ENCODE results near the gene FEZF1. TPM values are rescaled to one million over a fixed set of nuclear protein-coding genes. Genes with fewer than 3 reads are reported as not detected.

Gene FEZF1
- total and polyA plus RNA-seq, 2 of the 4 experiments (the other 2 are of a cell fraction): not detected

DNA sequence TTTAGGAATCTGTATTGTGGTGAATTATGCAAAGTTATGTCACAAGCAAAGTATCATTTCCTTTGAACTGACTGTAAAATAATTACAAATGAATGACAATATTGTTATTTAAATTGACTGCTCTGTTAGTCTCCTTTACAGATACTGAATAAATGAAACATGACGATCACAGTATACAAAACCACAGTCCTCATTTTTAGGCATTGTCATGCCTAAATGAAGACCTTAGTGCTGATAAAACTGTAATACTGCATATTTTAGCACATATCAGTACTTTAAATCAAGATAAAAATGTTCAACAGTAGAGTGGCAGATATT is 39.7 kb upstream of the FEZF1 start:
- H2BK15ac ChIP-seq (ENCODE audit: low read depth, low read length): no peak overlapping the region
- no CpG with 5 or more reads among the region's 1 CpG for WGBS, 2 experiments (ENCODE audit: extremely low coverage in 2 of 2, insufficient read length in 1 of 2)
- CTCF ChIA-PET: no interaction called here
- no peak overlapping the region for H4K5ac ChIP-seq (ENCODE audit: low read depth, low read length)
- H3K4ac ChIP-seq (ENCODE audit: low read depth, low read length): no peak overlapping the region
- H3K9ac ChIP-seq (ENCODE audit: low read depth, low read length): no peak overlapping the region
- intact Hi-C loops (cut with micrococcal nuclease) (no loop called here), in situ Hi-C loops (cut with MboI; ENCODE audit: low sequenced_read_pairs) (no loop called here), dilution Hi-C loops (cut with HindIII; ENCODE audit: low sequenced_read_pairs, unreplicated experiment) (no loop called here)
- no peak overlapping the region for H2AK5ac ChIP-seq (ENCODE audit: low read depth, low read length)
- DNase-seq (no peak), ATAC-seq (ENCODE audit: low read depth) (no peak)
- no peaks in the 10 kb centered on the region for H3K4me1 ChIP-seq (ENCODE audit: control insufficient read depth, insufficient read depth, low read length)
- BruUV-seq (replicated peaks): no TSS peak
- H3K23ac ChIP-seq (ENCODE audit: low read depth, low read length): no peak overlapping the region
- H3K18ac ChIP-seq (ENCODE audit: low read depth, low read length): no peak overlapping the region
- no peaks in the 10 kb centered on the region for H3K9me3 ChIP-seq (ENCODE audit: control insufficient read depth, insufficient read depth, low read length)
- no peaks in the 10 kb centered on the region for H3K79me1 ChIP-seq (ENCODE audit: low read depth in 1 of 2, low read length in 2 of 2)
- POLR2A ChIA-PET (ENCODE audit: unreplicated experiment): no interaction called here
- H4K91ac ChIP-seq (ENCODE audit: insufficient read depth, low read depth, low read length): no peak overlapping the region
- H4K20me1 ChIP-seq (ENCODE audit: insufficient read depth, low read length): no peaks in the 10 kb centered on the region
- no peak overlapping the region for H3K56ac ChIP-seq (ENCODE audit: extremely low read depth, insufficient read depth, low read length)
- H4K8ac ChIP-seq (ENCODE audit: low read depth in 2 of 2, low read length in 2 of 2): no peak overlapping the region
- no peak overlapping the region for H3K4me2 ChIP-seq (ENCODE audit: low read depth, low read length)
- no peak overlapping the region for H3K4me3 ChIP-seq (ENCODE audit: insufficient read depth, low read depth, low read length)
- H2AFZ ChIP-seq (replicated peaks; ENCODE audit: low read length, poor library complexity): no peak overlapping the region
- no peaks in the 10 kb centered on the region for H3K27me3 ChIP-seq (ENCODE audit: control insufficient read depth, insufficient read depth, low read length)
- no peaks in the 10 kb centered on the region for H3K9me1 ChIP-seq (ENCODE audit: insufficient read depth, low read length)
- no peaks in the 10 kb centered on the region for H3K36me3 ChIP-seq (ENCODE audit: control insufficient read depth, insufficient read depth, low read length)
- H2BK5ac ChIP-seq (ENCODE audit: low read depth, low read length, poor library complexity, severe bottlenecking): no peak overlapping the region
- H2BK120ac ChIP-seq (ENCODE audit: low read depth, low read length): no peak overlapping the region
- H2BK20ac ChIP-seq (ENCODE audit: low read depth, low read length): no peak overlapping the region
- H3K27ac ChIP-seq (ENCODE audit: insufficient read depth, low read length): no peak overlapping the region
- TF ChIP-seq CHD1 (IDR thresholded peaks at IDR 0.05; ENCODE audit: low read depth, low read length): no peak
- TF ChIP-seq RAD21 (IDR thresholded peaks at IDR 0.05; ENCODE audit: low read length): no peak
- TF ChIP-seq POLR2A (IDR thresholded peaks at IDR 0.05; ENCODE audit: low read depth, low read length): no peak
- TF ChIP-seq SMC3 (IDR thresholded peaks at IDR 0.05; ENCODE audit: low read depth, low read length): no peak
- TF ChIP-seq MAFK (IDR thresholded peaks at IDR 0.05; ENCODE audit: low read depth, low read length): no peak
- no peak for TF ChIP-seq NFE2L2 (IDR thresholded peaks at IDR 0.05; ENCODE audit: low read depth, low read length)
- TF ChIP-seq RCOR1 (IDR thresholded peaks at IDR 0.05; ENCODE audit: insufficient replicate concordance, low read length): no peak
- TF ChIP-seq MXI1 (IDR thresholded peaks at IDR 0.05; ENCODE audit: borderline replicate concordance, low read depth, low read length): no peak
- no peak for TF ChIP-seq MAZ (IDR thresholded peaks at IDR 0.05; ENCODE audit: borderline replicate concordance, low read depth, low read length)
- TF ChIP-seq, protein P1, sequence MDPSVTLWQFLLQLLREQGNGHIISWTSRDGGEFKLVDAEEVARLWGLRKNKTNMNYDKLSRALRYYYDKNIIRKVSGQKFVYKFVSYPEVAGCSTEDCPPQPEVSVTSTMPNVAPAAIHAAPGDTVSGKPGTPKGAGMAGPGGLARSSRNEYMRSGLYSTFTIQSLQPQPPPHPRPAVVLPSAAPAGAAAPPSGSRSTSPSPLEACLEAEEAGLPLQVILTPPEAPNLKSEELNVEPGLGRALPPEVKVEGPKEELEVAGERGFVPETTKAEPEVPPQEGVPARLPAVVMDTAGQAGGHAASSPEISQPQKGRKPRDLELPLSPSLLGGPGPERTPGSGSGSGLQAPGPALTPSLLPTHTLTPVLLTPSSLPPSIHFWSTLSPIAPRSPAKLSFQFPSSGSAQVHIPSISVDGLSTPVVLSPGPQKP (IDR thresholded peaks at IDR 0.05; ENCODE audit: borderline replicate concordance, low read depth, low read length): no peak
- no peak for TF ChIP-seq RFX5 (IDR thresholded peaks at IDR 0.05; ENCODE audit: low read depth, low read length)
- no peak for TF ChIP-seq CEBPB (IDR thresholded peaks at IDR 0.05; ENCODE audit: low read depth, low read length)
- TF ChIP-seq BHLHE40 (IDR thresholded peaks at IDR 0.05; ENCODE audit: low read depth, low read length): no peak
- TF ChIP-seq, protein P2, sequence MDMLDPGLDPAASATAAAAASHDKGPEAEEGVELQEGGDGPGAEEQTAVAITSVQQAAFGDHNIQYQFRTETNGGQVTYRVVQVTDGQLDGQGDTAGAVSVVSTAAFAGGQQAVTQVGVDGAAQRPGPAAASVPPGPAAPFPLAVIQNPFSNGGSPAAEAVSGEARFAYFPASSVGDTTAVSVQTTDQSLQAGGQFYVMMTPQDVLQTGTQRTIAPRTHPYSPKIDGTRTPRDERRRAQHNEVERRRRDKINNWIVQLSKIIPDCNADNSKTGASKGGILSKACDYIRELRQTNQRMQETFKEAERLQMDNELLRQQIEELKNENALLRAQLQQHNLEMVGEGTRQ (IDR thresholded peaks at IDR 0.05; ENCODE audit: low read depth, low read length): no peak
- TF ChIP-seq, protein P3, sequence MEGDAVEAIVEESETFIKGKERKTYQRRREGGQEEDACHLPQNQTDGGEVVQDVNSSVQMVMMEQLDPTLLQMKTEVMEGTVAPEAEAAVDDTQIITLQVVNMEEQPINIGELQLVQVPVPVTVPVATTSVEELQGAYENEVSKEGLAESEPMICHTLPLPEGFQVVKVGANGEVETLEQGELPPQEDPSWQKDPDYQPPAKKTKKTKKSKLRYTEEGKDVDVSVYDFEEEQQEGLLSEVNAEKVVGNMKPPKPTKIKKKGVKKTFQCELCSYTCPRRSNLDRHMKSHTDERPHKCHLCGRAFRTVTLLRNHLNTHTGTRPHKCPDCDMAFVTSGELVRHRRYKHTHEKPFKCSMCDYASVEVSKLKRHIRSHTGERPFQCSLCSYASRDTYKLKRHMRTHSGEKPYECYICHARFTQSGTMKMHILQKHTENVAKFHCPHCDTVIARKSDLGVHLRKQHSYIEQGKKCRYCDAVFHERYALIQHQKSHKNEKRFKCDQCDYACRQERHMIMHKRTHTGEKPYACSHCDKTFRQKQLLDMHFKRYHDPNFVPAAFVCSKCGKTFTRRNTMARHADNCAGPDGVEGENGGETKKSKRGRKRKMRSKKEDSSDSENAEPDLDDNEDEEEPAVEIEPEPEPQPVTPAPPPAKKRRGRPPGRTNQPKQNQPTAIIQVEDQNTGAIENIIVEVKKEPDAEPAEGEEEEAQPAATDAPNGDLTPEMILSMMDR (conservative IDR thresholded peaks at IDR 0.05; ENCODE audit: low read depth, low read length): no peak
- no peak for TF ChIP-seq FOS (IDR thresholded peaks at IDR 0.05; ENCODE audit: low read depth, low read length)
- H3K14ac ChIP-seq (replicated peaks; ENCODE audit: low read depth, low read length): no peak overlapping the region
- H2AK9ac ChIP-seq (replicated peaks; ENCODE audit: low read depth, low read length, poor library complexity): no peak overlapping the region

Measured in IMR-90 (cell line).